ENCODE measurements around the gene SBF1. TPM values are rescaled to one million over a fixed set of nuclear protein-coding genes. Genes with fewer than 3 reads are reported as not detected.

The SBF1 gene
- total RNA-seq, 2 donors from 2014 or later, result 89.9 to 90.1 TPM

GRCh38 chr22:50503475-50504145, 28.8 kb upstream of the SBF1 start:
- DNase-seq, result peak; percentile 58
- no peaks in the 10 kb centered on the region for H3K9me3 Mint-ChIP-seq
- peaks cover 2% of the 10 kb centered on the region for H3K36me3 Mint-ChIP-seq (ENCODE audit: low read depth)
- peaks cover 15% of the 10 kb centered on the region for H3K36me3 ChIP-seq (ENCODE audit: control insufficient read depth, insufficient read depth, low read length)
- H3K4me1 ChIP-seq (ENCODE audit: control insufficient read depth, insufficient read depth, low read length), result no peaks in the 10 kb centered on the region
- H3K4me3 ChIP-seq (ENCODE audit: low read length), result no peak overlapping the region
- no peaks in the 10 kb centered on the region for H3K9me3 ChIP-seq (ENCODE audit: control insufficient read depth, low read length)
- no peak overlapping the region for H3K27ac Mint-ChIP-seq
- no peaks in the 10 kb centered on the region for H3K27me3 Mint-ChIP-seq (ENCODE audit: insufficient read depth)
- WGBS, 2 experiments (ENCODE audit: insufficient coverage in 1 of 2, insufficient read length in 1 of 2), result 93 to 98% methylated on average over 10 to 20 of the region's 26 CpGs
- TF ChIP-seq CTCF (conservative IDR thresholded peaks at IDR 0.05), result no peak
- peaks cover 1% of the 10 kb centered on the region for H3K4me1 Mint-ChIP-seq
- no peak overlapping the region for H3K4me3 Mint-ChIP-seq
- no peak overlapping the region for H3K27ac ChIP-seq (ENCODE audit: low read depth, low read length)
- H3K27me3 ChIP-seq (ENCODE audit: control insufficient read depth, insufficient read depth, low read length, poor library complexity, severe bottlenecking), result no peaks in the 10 kb centered on the region
- H3K9ac ChIP-seq (ENCODE audit: extremely low read depth, low read length, poor library complexity, severe bottlenecking), result no peak overlapping the region

GRCh38 chr22:50502628-50503474, 28.0 kb upstream of the SBF1 start:
- Histone ChIP-seq H3K27ac (ENCODE audit: low read depth, low read length) (no peak overlapping the region), H3K9ac (ENCODE audit: extremely low read depth, low read length, poor library complexity, severe bottlenecking) (no peak overlapping the region), H3K27me3 (ENCODE audit: control insufficient read depth, insufficient read depth, low read length, poor library complexity, severe bottlenecking) (no peaks in the 10 kb centered on the region), H3K4me1 (ENCODE audit: control insufficient read depth, insufficient read depth, low read length) (no peaks in the 10 kb centered on the region), H3K9me3 (ENCODE audit: control insufficient read depth, low read length) (no peaks in the 10 kb centered on the region), H3K4me3 (ENCODE audit: low read length) (no peak overlapping the region), H3K36me3 (ENCODE audit: control insufficient read depth, insufficient read depth, low read length) (peaks cover 15% of the 10 kb centered on the region)
- Mint-ChIP-seq H3K4me3 (no peak overlapping the region), H3K4me1 (no peaks in the 10 kb centered on the region), H3K9me3 (no peaks in the 10 kb centered on the region), H3K36me3 (ENCODE audit: low read depth) (peaks cover 2% of the 10 kb centered on the region), H3K27ac (no peak overlapping the region), H3K27me3 (ENCODE audit: insufficient read depth) (no peaks in the 10 kb centered on the region)
- WGBS, 2 experiments (ENCODE audit: insufficient coverage in 1 of 2, insufficient read length in 1 of 2), result 94 to 96% methylated on average over 16 to 24 of the region's 24 CpGs
- TF ChIP-seq CTCF (conservative IDR thresholded peaks at IDR 0.05), result no peak
- no peak for DNase-seq

GRCh38 chr22:50502096-50502495, 27.3 kb upstream of the SBF1 start:
- H3K27ac Mint-ChIP-seq, result no peak overlapping the region
- no peak overlapping the region for H3K4me3 Mint-ChIP-seq
- DNase-seq, result no peak
- Histone ChIP-seq H3K27me3 (ENCODE audit: control insufficient read depth, insufficient read depth, low read length, poor library complexity, severe bottlenecking) (no peaks in the 10 kb centered on the region), H3K9me3 (ENCODE audit: control insufficient read depth, low read length) (no peaks in the 10 kb centered on the region), H3K27ac (ENCODE audit: low read depth, low read length) (no peak overlapping the region), H3K9ac (ENCODE audit: extremely low read depth, low read length, poor library complexity, severe bottlenecking) (no peak overlapping the region), H3K4me3 (ENCODE audit: low read length) (no peak overlapping the region), H3K4me1 (ENCODE audit: control insufficient read depth, insufficient read depth, low read length) (no peaks in the 10 kb centered on the region), H3K36me3 (ENCODE audit: control insufficient read depth, insufficient read depth, low read length) (peaks cover 15% of the 10 kb centered on the region)
- no peak for TF ChIP-seq CTCF (conservative IDR thresholded peaks at IDR 0.05)
- H3K36me3 Mint-ChIP-seq (ENCODE audit: low read depth), result peaks cover 2% of the 10 kb centered on the region
- H3K4me1 Mint-ChIP-seq, result no peaks in the 10 kb centered on the region
- 98% methylated on average over 6 of the region's 6 CpGs for WGBS, 2 experiments (ENCODE audit: insufficient coverage in 1 of 2, insufficient read length in 1 of 2)
- no peaks in the 10 kb centered on the region for H3K9me3 Mint-ChIP-seq
- H3K27me3 Mint-ChIP-seq (ENCODE audit: insufficient read depth), result peaks cover 2% of the 10 kb centered on the region
